Measurements from ENCODE around the gene EIF3F.

The EIF3F gene

DNA sequence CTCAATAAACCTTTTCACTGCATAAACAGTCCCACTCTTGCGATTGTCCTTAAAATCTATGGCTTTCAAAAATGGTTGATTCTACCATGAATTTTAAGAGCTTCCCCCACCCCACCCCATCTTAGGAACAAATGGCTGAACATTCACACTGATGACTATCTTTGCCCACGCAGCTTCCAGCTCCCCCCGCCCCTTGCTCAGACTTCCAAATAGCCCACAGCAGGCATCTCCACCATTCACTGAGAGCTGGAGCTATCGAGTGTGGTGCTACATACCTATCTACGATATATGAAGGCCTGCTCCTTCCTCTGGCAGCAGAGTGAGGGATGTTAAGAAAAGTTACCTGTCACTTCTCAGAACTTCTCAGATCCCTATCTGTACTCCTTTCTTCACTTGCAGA, 26.7 kb downstream of the EIF3F start:
- no peak overlapping the region for H3K56ac ChIP-seq (ENCODE audit: low read length)
- DNase-seq, result peak; percentile 88
- H4K8ac ChIP-seq (ENCODE audit: low read depth, low read length), result no peak overlapping the region
- no peak overlapping the region for H3K9ac ChIP-seq (ENCODE audit: low read length)
- H4K5ac ChIP-seq (ENCODE audit: low read length), result no peak overlapping the region
- H2BK15ac ChIP-seq (replicated peaks; ENCODE audit: low read depth), result no peak overlapping the region
- H3K18ac ChIP-seq (ENCODE audit: low read length), result no peak overlapping the region
- no peaks in the 10 kb centered on the region for H3K79me1 ChIP-seq (ENCODE audit: low read length)
- H3K4me3 ChIP-seq (ENCODE audit: low read length), result no peak overlapping the region
- no CpG with 5 or more reads among the region's 5 CpGs for WGBS (ENCODE audit: extremely low coverage, insufficient coverage, low lambda C conversion rate)
- peaks cover 18% of the 10 kb centered on the region for H3K4me1 ChIP-seq (ENCODE audit: control insufficient read depth, low read depth, low read length)
- H3K4me2 ChIP-seq (ENCODE audit: low read length), result no peak overlapping the region
- no peaks in the 10 kb centered on the region for H3K36me3 ChIP-seq (ENCODE audit: control insufficient read depth, insufficient read depth, low read length)
- H3K79me2 ChIP-seq (ENCODE audit: control insufficient read depth, insufficient read depth, low read length), result no peaks in the 10 kb centered on the region
- no peak overlapping the region for H2BK120ac ChIP-seq (ENCODE audit: low read depth, low read length)
- H3K23ac ChIP-seq (ENCODE audit: low read length), result no peak overlapping the region
- H3K27ac ChIP-seq (ENCODE audit: low read depth, low read length), result no peak overlapping the region
- H3K4ac ChIP-seq (ENCODE audit: low read depth, low read length), result no peak overlapping the region
- H3K27me3 ChIP-seq (ENCODE audit: insufficient read depth, low read length, poor library complexity), result no peaks in the 10 kb centered on the region
- H2BK5ac ChIP-seq (ENCODE audit: low read length), result no peak overlapping the region
- no peak overlapping the region for H2AK5ac ChIP-seq (ENCODE audit: low read length)

DNA sequence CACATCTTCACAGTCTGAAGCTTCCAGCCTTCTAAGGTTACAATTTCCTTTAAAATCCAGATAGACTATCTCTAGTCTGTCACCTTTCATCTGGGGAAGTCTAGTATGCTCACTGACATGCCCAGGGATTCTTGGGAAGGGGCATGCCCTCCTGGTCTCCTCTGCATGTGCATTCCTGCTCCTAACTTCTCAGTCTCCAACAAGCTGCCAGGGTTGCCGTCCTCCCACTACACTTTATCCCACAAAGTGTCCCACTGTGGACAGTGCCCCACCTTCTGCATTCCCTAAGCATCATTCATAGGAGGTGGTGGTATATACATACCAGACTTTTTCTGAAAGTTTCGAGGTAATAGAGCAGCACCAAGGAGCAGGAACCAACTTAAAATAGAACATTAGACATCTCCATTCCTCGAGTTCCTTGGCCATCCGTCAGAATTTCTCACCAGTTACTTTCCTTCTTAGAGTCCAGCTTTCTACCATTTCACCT, 28.7 kb downstream of the EIF3F start:
- Histone ChIP-seq H3K4me3 (ENCODE audit: low read length) (no peak overlapping the region), H2AK5ac (ENCODE audit: low read length) (no peak overlapping the region), H3K4me2 (ENCODE audit: low read length) (no peak overlapping the region), H2BK15ac (replicated peaks; ENCODE audit: low read depth) (no peak overlapping the region), H3K27ac (ENCODE audit: low read depth, low read length) (no peak overlapping the region), H3K9ac (ENCODE audit: low read length) (no peak overlapping the region), H3K36me3 (ENCODE audit: control insufficient read depth, insufficient read depth, low read length) (no peaks in the 10 kb centered on the region), H3K23ac (ENCODE audit: low read length) (peak overlapping the region; percentile 71), H3K4me1 (ENCODE audit: control insufficient read depth, low read depth, low read length) (peaks cover 18% of the 10 kb centered on the region), H4K5ac (ENCODE audit: low read length) (no peak overlapping the region), H3K27me3 (ENCODE audit: insufficient read depth, low read length, poor library complexity) (peaks cover 11% of the 10 kb centered on the region), H3K79me2 (ENCODE audit: control insufficient read depth, insufficient read depth, low read length) (no peaks in the 10 kb centered on the region), H2BK120ac (ENCODE audit: low read depth, low read length) (no peak overlapping the region), H3K56ac (ENCODE audit: low read length) (no peak overlapping the region), H3K18ac (ENCODE audit: low read length) (no peak overlapping the region), H3K79me1 (ENCODE audit: low read length) (no peaks in the 10 kb centered on the region), H4K8ac (ENCODE audit: low read depth, low read length) (no peak overlapping the region), H3K4ac (ENCODE audit: low read depth, low read length) (no peak overlapping the region), H2BK5ac (ENCODE audit: low read length) (peak overlapping the region; percentile 42)
- no CpG with 5 or more reads among the region's 4 CpGs for WGBS (ENCODE audit: extremely low coverage, insufficient coverage, low lambda C conversion rate)
- peak; percentile 76 for DNase-seq

DNA sequence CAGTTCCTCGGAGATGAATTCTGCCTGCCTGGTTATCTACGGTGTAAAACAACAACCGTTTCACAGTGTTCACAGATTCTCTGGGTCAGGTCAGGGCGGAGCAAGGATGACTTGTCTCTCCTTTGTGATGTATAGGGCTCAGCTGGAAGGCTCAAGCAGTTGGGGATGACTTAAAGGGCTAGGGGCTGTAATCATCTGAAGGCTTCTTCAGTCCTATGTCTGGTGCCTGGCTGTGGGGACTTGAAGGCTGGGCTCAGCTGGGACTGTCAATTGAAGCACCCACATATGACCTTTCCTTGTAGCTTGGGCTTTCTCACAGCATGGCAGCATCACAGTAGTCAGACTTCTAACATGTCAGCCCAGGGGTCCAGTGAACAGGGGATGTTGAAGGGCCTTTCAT, 29.3 kb downstream of the EIF3F start:
- no peak overlapping the region for H3K4ac ChIP-seq (ENCODE audit: low read depth, low read length)
- H3K23ac ChIP-seq (ENCODE audit: low read length), result no peak overlapping the region
- no peak overlapping the region for H3K56ac ChIP-seq (ENCODE audit: low read length)
- no peak overlapping the region for H3K27ac ChIP-seq (ENCODE audit: low read depth, low read length)
- no peaks in the 10 kb centered on the region for H3K36me3 ChIP-seq (ENCODE audit: control insufficient read depth, insufficient read depth, low read length)
- no peak overlapping the region for H4K8ac ChIP-seq (ENCODE audit: low read depth, low read length)
- no peak overlapping the region for H3K18ac ChIP-seq (ENCODE audit: low read length)
- DNase-seq, result peak; percentile 77
- no peaks in the 10 kb centered on the region for H3K79me2 ChIP-seq (ENCODE audit: control insufficient read depth, insufficient read depth, low read length)
- WGBS (ENCODE audit: extremely low coverage, insufficient coverage, low lambda C conversion rate), result no CpG with 5 or more reads among the region's 4 CpGs
- H3K4me1 ChIP-seq (ENCODE audit: control insufficient read depth, low read depth, low read length), result peaks cover 18% of the 10 kb centered on the region
- H2BK15ac ChIP-seq (replicated peaks; ENCODE audit: low read depth), result no peak overlapping the region
- no peak overlapping the region for H4K5ac ChIP-seq (ENCODE audit: low read length)
- H3K27me3 ChIP-seq (ENCODE audit: insufficient read depth, low read length, poor library complexity), result peaks cover 11% of the 10 kb centered on the region
- H2BK5ac ChIP-seq (ENCODE audit: low read length), result no peak overlapping the region
- no peak overlapping the region for H3K4me3 ChIP-seq (ENCODE audit: low read length)
- H3K4me2 ChIP-seq (ENCODE audit: low read length), result no peak overlapping the region
- H2BK120ac ChIP-seq (ENCODE audit: low read depth, low read length), result no peak overlapping the region
- H2AK5ac ChIP-seq (ENCODE audit: low read length), result no peak overlapping the region
- no peaks in the 10 kb centered on the region for H3K79me1 ChIP-seq (ENCODE audit: low read length)
- no peak overlapping the region for H3K9ac ChIP-seq (ENCODE audit: low read length)

DNA sequence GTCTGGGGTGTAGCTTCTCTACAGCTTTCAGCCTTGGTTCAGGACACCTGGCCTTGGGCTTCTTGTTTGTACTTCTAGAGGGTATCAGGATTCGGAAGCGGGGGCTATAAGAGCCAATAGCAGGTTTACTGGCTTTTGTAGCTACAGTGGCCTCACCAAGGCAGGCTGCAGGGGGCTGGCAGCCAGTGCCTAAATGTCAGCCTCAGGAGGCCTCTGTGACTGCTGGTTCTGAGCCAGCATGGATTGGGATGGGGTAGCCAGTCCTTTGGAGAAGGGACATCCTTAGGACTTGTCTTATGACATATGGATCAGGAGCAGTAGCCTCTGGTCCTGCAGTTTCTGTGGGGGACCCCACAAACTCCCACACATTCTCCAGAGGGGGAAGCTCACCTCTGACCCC, 29.9 kb downstream of the EIF3F start:
- Histone ChIP-seq H3K23ac (ENCODE audit: low read length) (no peak overlapping the region), H2BK15ac (replicated peaks; ENCODE audit: low read depth) (no peak overlapping the region), H3K4ac (ENCODE audit: low read depth, low read length) (no peak overlapping the region), H3K79me2 (ENCODE audit: control insufficient read depth, insufficient read depth, low read length) (no peaks in the 10 kb centered on the region), H3K4me3 (ENCODE audit: low read length) (no peak overlapping the region), H3K4me2 (ENCODE audit: low read length) (no peak overlapping the region), H3K18ac (ENCODE audit: low read length) (no peak overlapping the region), H3K36me3 (ENCODE audit: control insufficient read depth, insufficient read depth, low read length) (no peaks in the 10 kb centered on the region), H2AK5ac (ENCODE audit: low read length) (no peak overlapping the region), H3K4me1 (ENCODE audit: control insufficient read depth, low read depth, low read length) (peaks cover 18% of the 10 kb centered on the region), H3K27me3 (ENCODE audit: insufficient read depth, low read length, poor library complexity) (peaks cover 11% of the 10 kb centered on the region), H3K27ac (ENCODE audit: low read depth, low read length) (no peak overlapping the region), H3K9ac (ENCODE audit: low read length) (no peak overlapping the region), H3K56ac (ENCODE audit: low read length) (no peak overlapping the region), H4K8ac (ENCODE audit: low read depth, low read length) (no peak overlapping the region), H2BK5ac (ENCODE audit: low read length) (no peak overlapping the region), H2BK120ac (ENCODE audit: low read depth, low read length) (no peak overlapping the region), H3K79me1 (ENCODE audit: low read length) (no peaks in the 10 kb centered on the region), H4K5ac (ENCODE audit: low read length) (no peak overlapping the region)
- no CpG with 5 or more reads among the region's 2 CpGs for WGBS (ENCODE audit: extremely low coverage, insufficient coverage, low lambda C conversion rate)
- no peak for DNase-seq

DNA sequence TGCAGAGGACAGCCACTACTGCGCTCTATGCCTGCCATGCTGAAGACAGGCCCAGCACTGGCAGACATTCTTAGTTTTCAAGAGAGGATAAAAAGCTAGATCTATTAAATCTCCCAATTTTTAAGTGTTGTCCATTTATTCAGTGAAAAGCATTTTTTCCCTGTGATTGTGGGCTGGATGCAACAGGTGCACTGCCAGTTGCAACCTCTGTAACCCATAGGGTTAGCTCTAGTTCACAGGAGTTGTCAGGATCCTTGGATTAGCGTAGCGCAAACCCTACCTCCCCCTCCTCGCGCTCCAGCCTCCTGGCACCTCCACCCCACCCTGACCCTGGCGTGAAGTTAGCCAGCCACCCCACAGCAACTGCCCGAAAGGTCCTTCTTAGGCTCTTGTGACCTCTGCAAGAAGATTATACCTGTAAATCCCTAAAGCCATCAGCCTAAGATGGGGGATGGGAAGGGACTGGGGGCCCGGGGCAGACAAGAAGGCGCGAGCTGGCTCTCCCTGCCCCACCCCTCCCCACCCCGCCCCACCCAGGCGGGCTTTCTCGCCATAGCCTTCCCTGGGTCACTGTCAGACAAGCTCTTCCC, 30.9 kb downstream of the EIF3F start:
- no peak overlapping the region for H4K5ac ChIP-seq (ENCODE audit: low read length)
- H3K56ac ChIP-seq (ENCODE audit: low read length), result no peak overlapping the region
- H3K4ac ChIP-seq (ENCODE audit: low read depth, low read length), result no peak overlapping the region
- H3K79me1 ChIP-seq (ENCODE audit: low read length), result no peaks in the 10 kb centered on the region
- no peaks in the 10 kb centered on the region for H3K79me2 ChIP-seq (ENCODE audit: control insufficient read depth, insufficient read depth, low read length)
- H3K9ac ChIP-seq (ENCODE audit: low read length), result no peak overlapping the region
- no peak overlapping the region for H3K18ac ChIP-seq (ENCODE audit: low read length)
- no peak overlapping the region for H2BK5ac ChIP-seq (ENCODE audit: low read length)
- H2BK120ac ChIP-seq (ENCODE audit: low read depth, low read length), result no peak overlapping the region
- H4K8ac ChIP-seq (ENCODE audit: low read depth, low read length), result no peak overlapping the region
- H3K36me3 ChIP-seq (ENCODE audit: control insufficient read depth, insufficient read depth, low read length), result no peaks in the 10 kb centered on the region
- H3K4me2 ChIP-seq (ENCODE audit: low read length), result no peak overlapping the region
- H3K4me1 ChIP-seq (ENCODE audit: control insufficient read depth, low read depth, low read length), result peaks cover 18% of the 10 kb centered on the region
- no peak overlapping the region for H2AK5ac ChIP-seq (ENCODE audit: low read length)
- H3K27me3 ChIP-seq (ENCODE audit: insufficient read depth, low read length, poor library complexity), result peaks cover 11% of the 10 kb centered on the region
- H3K23ac ChIP-seq (ENCODE audit: low read length), result no peak overlapping the region
- H3K27ac ChIP-seq (ENCODE audit: low read depth, low read length), result no peak overlapping the region
- H2BK15ac ChIP-seq (replicated peaks; ENCODE audit: low read depth), result no peak overlapping the region
- H3K4me3 ChIP-seq (ENCODE audit: low read length), result no peak overlapping the region
- no CpG with 5 or more reads among the region's 13 CpGs for WGBS (ENCODE audit: extremely low coverage, insufficient coverage, low lambda C conversion rate)
- DNase-seq, result no peak

All from mesendoderm (in vitro differentiated cells).